ENCODE data around the gene ETHE1.

ETHE1 gene

DNA sequence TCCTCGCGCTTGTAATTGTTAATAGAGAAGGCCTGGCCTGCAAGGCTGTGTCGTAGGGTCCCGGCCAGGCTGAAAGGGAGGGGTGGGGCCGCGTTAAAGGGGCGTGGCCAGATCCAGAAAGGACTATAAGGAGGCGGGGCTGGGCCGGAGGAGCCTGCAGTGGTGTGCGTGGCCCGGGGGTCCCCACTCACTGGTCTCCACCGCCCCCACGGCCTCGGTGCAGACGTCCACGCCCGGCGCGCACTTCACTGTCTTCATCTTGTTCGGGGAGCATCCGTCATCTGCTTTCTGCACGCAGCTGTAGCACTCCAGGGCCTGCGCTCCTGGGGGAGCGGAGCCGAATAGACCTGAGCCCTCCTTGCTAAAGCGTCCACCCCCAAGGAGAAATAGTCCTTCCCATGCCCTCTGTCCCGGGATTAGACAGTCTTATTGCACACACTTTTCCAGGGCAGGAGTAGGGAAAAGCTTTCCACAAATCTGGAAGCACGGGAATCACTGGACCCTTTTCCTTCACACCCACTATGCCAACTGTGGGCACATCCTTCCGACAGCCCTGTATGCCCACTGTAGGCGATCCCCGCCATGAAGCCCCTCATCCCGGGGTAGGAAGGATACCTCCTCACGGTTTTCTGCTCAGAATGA, 62.7 kb downstream of the ETHE1 start:
- DNase-seq (ENCODE audit: low read depth): no peak

- peak; percentile 100 for DNase-seq (ENCODE audit: low read depth)
These were observed 63.4 kb downstream of the ETHE1 start for GRCh38 chr19:43463381-43464133.

DNA sequence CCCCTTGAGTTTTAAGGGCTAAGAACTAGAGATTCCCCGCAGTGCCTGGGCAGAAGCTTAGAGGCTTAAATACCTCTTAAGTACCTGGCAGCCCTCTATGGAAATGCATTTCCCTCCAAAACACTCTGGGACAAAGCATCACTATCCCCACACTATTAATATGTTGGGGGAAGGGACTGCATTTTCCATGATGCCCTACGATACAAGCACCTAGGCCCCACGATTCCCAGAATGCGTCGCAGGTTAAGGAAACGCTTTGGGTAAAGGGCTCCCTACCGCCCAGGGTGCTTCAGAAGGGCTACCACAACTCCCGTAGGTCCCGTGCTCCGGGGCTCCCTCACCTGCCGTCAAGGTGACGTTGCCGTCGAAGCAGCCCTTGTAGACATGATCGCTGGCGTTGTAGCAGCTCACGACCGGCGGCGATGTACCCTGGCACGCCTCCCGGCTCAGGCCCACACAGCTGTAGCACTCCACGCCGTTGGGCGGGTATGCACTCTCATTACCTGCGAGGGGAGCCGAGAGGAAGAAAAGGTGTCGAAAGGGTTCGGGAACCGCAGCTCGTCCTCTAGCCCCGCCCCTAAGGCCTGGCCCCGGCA, 64.1 kb downstream of the ETHE1 start:
- no peak for DNase-seq (ENCODE audit: low read depth)

DNA sequence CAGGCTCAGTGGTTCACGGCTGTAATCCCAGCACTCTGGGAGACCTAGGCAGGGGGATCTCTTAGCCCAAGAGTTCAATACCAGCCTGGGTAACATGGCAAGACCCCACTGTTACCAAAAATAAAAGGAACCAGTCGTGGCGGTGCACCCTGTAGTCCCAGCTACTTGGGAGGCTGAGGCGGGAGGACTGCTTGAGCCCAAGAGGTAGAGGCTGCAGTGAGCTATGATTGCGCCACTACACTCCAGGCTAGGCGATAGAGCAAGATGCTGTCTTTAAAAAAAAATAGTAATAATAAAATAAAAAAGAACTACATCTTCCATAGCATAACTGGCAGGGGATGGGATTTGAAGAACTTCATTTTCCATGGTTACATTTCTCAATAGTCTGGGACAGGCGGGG, 64.6 kb downstream of the ETHE1 start:
- DNase-seq (ENCODE audit: low read depth): no peak

DNA sequence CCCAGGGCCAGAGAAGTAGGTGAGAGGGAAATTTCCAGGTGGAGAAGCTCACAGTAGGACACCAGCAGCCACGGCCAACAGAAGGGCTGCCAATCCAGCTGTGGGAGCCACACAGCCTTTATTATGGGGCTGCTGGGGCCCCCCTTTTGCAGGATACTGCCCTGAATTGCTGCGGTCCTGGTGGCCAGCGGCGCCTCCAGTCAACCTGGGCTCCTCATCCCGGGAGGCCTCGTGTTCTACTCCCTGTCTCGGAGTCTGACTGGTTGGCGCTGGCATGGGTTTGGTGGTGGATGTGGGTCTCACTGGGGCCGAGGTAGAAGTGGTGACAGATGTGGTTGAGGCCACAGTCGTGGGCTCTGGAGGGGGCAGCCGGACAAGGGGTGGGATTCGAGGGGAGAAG, 65.7 kb downstream of the ETHE1 start:
- no peak for DNase-seq (ENCODE audit: low read depth)

DNA sequence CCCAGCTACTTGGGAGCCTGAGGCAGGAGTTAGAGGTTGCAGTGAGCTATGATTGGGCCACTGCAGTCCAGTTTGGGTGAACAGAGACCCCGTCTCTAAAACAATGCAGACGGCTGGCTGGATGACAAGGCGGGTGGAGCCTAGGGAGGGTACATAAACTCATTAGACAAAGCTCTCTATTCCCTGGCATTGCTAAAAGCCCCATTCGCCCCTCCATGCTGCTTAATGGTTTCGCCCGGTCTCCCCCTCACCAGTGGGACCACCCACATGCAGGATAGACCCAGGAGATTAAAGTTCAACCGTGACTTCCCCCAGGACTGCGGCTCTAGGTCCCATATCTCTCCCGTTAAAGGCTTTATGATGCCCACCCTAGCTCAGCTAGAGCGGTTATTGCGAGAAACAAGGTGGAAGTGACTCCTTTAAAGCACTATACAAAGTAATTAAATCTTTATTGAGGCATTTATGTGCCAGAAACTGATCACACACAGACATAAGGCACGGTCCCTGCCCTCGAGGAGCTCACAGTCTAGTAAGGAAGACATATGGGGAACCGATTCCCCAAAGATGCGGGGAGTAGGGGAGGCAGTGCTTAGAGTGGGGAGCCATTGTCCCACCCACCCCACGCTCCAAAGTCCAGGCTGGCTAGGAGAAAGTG, 66.5 kb downstream of the ETHE1 start:
- no peak for DNase-seq (ENCODE audit: low read depth)

- no peak for DNase-seq (ENCODE audit: low read depth)
These were observed 69.2 kb downstream of the ETHE1 start for GRCh38 chr19:43457809-43458208.
